CD4-positive, alpha-beta T cell treated with Interferon gamma for 1 hour (primary cell): ENCODE measurements around the gene TBC1D3C.
"Not testable (repeated sequence)": the region's sequence is repeated elsewhere in the genome, so short reads cannot be mapped to it uniquely, and the experiment has no call there.

Source experiments
- DNase-seq: peaks from one replicate; pipeline ENCODE4 v3.0.0-alpha.2; 2020

Gene TBC1D3C

DNA sequence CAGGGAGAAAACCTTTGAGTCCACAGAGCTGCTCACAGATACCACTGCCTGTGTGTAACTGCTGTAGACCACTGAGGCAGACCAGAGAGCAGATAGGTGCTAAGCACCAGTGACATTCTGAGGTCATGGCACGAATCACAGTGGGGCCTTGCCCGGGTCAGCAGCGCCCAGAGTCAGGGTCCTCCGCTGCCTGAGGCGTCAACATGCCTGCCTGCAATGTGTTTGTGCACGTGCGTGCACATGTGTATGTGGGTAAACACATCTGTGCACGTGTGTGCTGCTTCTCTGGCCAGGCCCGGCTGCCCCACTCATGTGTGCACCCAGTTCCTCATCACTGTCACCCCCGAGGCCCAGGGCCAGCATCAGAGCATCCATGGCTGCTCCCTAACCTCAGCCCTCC lies at the start of gene TBC1D3C:
TSS of gene TBC1D3C (minus strand) at position 101 of the 400 bp plus-strand sequence. CDS start 1,568 bp downstream, outside the sequence.
- DNase-seq: not testable (repeated sequence)

- DNase-seq: not testable (repeated sequence)
Observed at GRCh38 chr17:38099262-38099661, 30.8 kb upstream of the TBC1D3C start.

DNA sequence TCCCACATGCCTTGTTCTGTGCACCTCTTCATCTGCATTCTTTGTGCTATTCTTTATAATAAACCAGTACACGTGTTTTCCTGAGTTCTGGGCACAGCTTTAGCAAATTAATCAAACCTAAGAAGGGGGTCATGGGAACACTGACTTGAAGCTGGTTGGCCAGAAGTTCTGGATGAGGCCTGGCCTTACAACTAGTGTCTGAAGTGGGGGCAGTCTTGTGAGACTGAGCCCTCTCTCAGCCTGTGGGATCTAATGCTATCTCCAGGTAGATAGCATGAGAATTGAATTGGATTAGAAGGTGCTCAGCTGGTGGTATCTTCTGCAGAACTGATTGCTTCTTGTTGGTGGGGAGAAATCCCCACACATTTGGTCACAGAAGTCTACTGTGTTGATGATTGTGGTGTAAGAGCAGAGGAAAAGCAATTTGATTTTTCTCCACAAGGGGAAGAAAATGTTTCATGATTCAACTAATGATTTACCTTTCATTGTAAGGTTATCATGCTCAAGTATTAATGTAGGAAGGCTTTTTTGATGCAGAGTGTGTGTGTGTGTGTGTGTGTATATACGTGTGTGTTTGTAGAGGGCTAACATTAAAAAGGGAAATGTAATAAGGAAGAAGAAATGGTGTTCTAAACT lies 25.7 kb upstream of the TBC1D3C start:
- not testable (repeated sequence) for DNase-seq

DNA sequence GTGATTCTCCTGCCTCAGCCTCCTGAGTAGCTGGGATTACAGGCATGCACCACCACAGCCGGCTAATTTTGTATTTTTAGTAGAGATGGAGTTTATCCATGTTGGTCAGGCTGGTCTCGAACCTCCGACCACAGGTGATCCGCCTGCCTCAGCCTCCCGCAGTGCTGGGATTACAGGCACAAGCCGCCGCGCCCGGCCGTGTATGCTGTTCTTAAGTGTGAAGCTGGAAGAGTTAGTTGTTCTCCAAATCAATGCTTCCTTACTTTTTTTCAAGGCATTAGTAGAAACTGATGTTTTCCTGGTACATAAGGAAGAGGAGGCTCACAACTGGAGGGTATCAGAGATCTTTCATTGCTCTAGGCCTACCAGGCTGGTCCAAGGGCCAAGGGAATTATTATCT lies 19.7 kb upstream of the TBC1D3C start:
- DNase-seq: not testable (repeated sequence)

DNA sequence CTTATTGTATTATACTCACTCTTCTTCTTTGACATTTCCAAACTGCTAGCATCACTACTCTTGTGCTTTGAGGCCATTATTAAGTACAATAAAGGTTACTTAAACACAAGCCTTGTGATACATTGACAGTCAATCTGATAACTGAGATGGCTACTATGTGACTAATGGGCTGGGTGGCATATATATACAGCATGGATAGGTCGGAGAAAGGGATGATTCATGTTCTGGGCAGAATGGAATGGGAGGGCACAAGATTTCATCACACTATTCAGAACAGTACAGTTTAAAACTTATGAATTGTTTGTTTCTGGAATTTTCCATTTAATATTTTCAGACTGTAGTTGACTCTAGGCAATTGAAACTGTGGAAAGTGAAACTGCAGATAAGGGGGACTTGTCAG lies 18.9 kb upstream of the TBC1D3C start:
- DNase-seq: not testable (repeated sequence)
